Fibroblast of lung (primary cell): ENCODE data around the gene PIAS2. TPM values are rescaled to one million over a fixed set of nuclear protein-coding genes. Genes with fewer than 3 reads are reported as not detected.
A peak's percentile ranks its signal among the peaks of the same experiment; 100 is the strongest.

Source experiments
- DNase-seq, 2 donors: peaks; one replicate each; pipeline versions ENCODE4 v3.0.0 to v3.0.0-alpha.2; 2010; ENCODE audit warnings: low read depth in 2 of 2
- H2AFZ ChIP-seq: 2 replicates; pipeline ENCODE4 v1.5.1; 2012; ENCODE audit warnings: low read length, control low read depth, inconsistent platforms
- H3K27ac ChIP-seq: 2 replicates; pipeline ENCODE4 v1.5.1; 2011; ENCODE audit warnings: low read length, control low read depth; ENCODE audit not compliant: insufficient read depth
- H3K27me3 ChIP-seq: 2 replicates; pipeline ENCODE4 v1.5.1; 2011; ENCODE audit warnings: mild to moderate bottlenecking, low read length; ENCODE audit not compliant: control insufficient read depth, insufficient read depth
- H3K36me3 ChIP-seq: 2 replicates; pipeline ENCODE4 v1.5.1; 2011; ENCODE audit warnings: low read length; ENCODE audit not compliant: control insufficient read depth, insufficient read depth
- H3K4me1 ChIP-seq: 2 replicates; pipeline ENCODE4 v1.5.1; 2011; ENCODE audit warnings: low read length; ENCODE audit not compliant: control insufficient read depth, insufficient read depth; ENCODE audit errors: extremely low read depth
- H3K4me2 ChIP-seq: 2 replicates; pipeline ENCODE4 v1.5.1; 2011; ENCODE audit warnings: low read length, control low read depth; ENCODE audit not compliant: insufficient read depth; ENCODE audit errors: extremely low read depth
- H3K4me3 ChIP-seq, 4 experiments: fragments of 200-600 bp in 1 of 4; sonication (generic) in 1 of 4; replicated peaks in 1 of 4; 2 replicates each; pipeline ENCODE4 v1.5.1; 2011 to 2016; ENCODE audit warnings: low read length in 4 of 4, low read depth in 3 of 4, mild to moderate bottlenecking in 3 of 4, control low read depth in 2 of 4, inconsistent platforms in 1 of 4, mixed read lengths in 1 of 4; ENCODE audit not compliant: insufficient read depth in 1 of 4; ENCODE audit errors: control extremely low read depth in 1 of 4
- H3K79me2 ChIP-seq: 2 replicates; pipeline ENCODE4 v1.5.1; 2012; ENCODE audit warnings: mild to moderate bottlenecking, low read length, inconsistent platforms; ENCODE audit not compliant: control insufficient read depth, insufficient read depth
- H3K9ac ChIP-seq: 2 replicates; pipeline ENCODE4 v1.5.1; 2011; ENCODE audit warnings: mild to moderate bottlenecking, low read length, control low read depth; ENCODE audit not compliant: insufficient read depth
- H3K9me3 ChIP-seq: 2 replicates; pipeline ENCODE4 v1.5.1; 2012; ENCODE audit warnings: low read depth, low read length; ENCODE audit not compliant: control insufficient read depth, insufficient read depth
- H4K20me1 ChIP-seq: 2 replicates; pipeline ENCODE4 v1.5.1; 2011; ENCODE audit warnings: low read length; ENCODE audit not compliant: control insufficient read depth, insufficient read depth; ENCODE audit errors: extremely low read depth
- EZH2 ChIP-seq: IDR thresholded peaks from 2 replicates; pipeline ENCODE4 v1.5.1; 2012; ENCODE audit warnings: low read length, control low read depth, mild to moderate bottlenecking; ENCODE audit errors: missing control alignments
- polyA plus RNA-seq, 2 donors: library from polyadenylated mRNA; depleted of rRNA in 1 of 2; stranded (reverse) in 1 of 2; unstranded in 1 of 2; fragments of >200 nt; gene quantifications; 2 replicates each; pipeline ENCODE4 v1.2.1, GENCODE V29; 2011 to 2012; ENCODE audit warnings: missing spikeins in 1 of 2
- total RNA-seq: library from RNA; depleted of rRNA; stranded (reverse); fragments of >200 nt; gene quantifications from 2 replicates; pipeline ENCODE4 v1.2.1, GENCODE V29; 2014
- TF ChIP-seq, protein P1 (sequence below), 2 donors: IDR thresholded peaks in 1 of 2; conservative IDR thresholded peaks in 1 of 2; 1 replicate in 1 of 2; 2 replicates in 1 of 2; pipeline ENCODE4 v1.5.1; 2011 to 2012; ENCODE audit warnings: low read length in 2 of 2, control low read depth in 1 of 2, inconsistent platforms in 1 of 2, low read depth in 1 of 2, mild to moderate bottlenecking in 1 of 2

PIAS2 gene
- total and polyA plus RNA-seq, 2 donors (not counting 1 experiment from before 2014, with no cell fraction given): 14.4 to 23.1 TPM

DNA sequence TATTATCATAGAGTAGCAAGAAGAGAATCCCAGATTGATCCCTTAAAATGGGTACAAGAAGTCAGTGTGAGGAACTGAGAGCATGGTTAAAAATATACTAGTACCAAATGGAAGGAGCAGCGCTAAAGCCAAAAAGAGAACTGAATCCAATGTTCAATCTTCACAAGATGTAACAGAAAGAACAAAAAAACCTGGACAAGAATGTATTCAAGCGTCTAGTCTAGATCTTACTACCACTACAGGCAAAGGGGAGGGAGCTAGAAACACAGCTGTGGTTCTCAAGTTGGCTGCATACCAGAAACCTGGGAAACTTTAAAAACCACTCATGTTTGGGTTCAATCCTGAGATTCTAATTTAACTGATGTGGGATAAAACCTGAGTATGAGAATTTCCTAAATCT, 57.5 kb downstream of the PIAS2 start:
- Histone ChIP-seq H3K9ac (no peak overlapping the region), H2AFZ (no peak overlapping the region), H3K4me2 (no peak overlapping the region), H3K4me3 (no peak overlapping the region), H4K20me1 (no peaks in the 10 kb centered on the region), H3K4me1 (no peaks in the 10 kb centered on the region), H3K27me3 (no peaks in the 10 kb centered on the region), H3K27ac (no peak overlapping the region), H3K9me3 (no peaks in the 10 kb centered on the region), H3K36me3 (no peaks in the 10 kb centered on the region), H3K79me2 (no peaks in the 10 kb centered on the region)
- TF ChIP-seq EZH2: no peak
- TF ChIP-seq, protein P1, sequence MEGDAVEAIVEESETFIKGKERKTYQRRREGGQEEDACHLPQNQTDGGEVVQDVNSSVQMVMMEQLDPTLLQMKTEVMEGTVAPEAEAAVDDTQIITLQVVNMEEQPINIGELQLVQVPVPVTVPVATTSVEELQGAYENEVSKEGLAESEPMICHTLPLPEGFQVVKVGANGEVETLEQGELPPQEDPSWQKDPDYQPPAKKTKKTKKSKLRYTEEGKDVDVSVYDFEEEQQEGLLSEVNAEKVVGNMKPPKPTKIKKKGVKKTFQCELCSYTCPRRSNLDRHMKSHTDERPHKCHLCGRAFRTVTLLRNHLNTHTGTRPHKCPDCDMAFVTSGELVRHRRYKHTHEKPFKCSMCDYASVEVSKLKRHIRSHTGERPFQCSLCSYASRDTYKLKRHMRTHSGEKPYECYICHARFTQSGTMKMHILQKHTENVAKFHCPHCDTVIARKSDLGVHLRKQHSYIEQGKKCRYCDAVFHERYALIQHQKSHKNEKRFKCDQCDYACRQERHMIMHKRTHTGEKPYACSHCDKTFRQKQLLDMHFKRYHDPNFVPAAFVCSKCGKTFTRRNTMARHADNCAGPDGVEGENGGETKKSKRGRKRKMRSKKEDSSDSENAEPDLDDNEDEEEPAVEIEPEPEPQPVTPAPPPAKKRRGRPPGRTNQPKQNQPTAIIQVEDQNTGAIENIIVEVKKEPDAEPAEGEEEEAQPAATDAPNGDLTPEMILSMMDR (conservative IDR thresholded peaks at IDR 0.05 in 1 of 2, IDR thresholded peaks at IDR 0.05 in 1 of 2; ENCODE audit: low read depth in 1 of 2, low read length in 2 of 2): no peak
- DNase-seq: peak; percentile 38 to 50

DNA sequence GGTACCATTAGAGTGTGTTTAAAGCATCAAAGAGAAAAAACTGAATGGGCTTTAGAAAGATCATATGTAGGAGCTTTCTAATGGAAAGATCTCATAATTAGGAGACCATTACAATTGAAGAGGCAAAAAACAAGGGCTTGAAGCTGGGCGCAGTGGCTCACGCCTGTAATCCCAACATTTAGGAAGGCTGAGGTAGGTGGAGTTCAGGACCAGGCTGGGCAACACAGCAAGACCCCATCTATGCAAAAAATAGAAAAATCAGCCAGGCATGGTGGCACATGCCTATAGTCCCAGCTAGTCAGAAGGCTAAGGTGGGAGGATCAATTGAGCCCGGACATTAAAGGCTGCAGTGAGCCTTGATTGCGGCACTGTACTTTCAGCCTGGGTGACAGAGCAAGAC, 59.0 kb downstream of the PIAS2 start:
- Histone ChIP-seq H3K36me3 (no peaks in the 10 kb centered on the region), H3K4me1 (no peaks in the 10 kb centered on the region), H3K79me2 (no peaks in the 10 kb centered on the region), H4K20me1 (no peaks in the 10 kb centered on the region), H3K9ac (no peak overlapping the region), H3K9me3 (no peaks in the 10 kb centered on the region), H3K4me3 (no peak overlapping the region), H2AFZ (no peak overlapping the region), H3K27ac (no peak overlapping the region), H3K27me3 (no peaks in the 10 kb centered on the region), H3K4me2 (no peak overlapping the region)
- DNase-seq: no peak
- no peak for TF ChIP-seq EZH2

DNA sequence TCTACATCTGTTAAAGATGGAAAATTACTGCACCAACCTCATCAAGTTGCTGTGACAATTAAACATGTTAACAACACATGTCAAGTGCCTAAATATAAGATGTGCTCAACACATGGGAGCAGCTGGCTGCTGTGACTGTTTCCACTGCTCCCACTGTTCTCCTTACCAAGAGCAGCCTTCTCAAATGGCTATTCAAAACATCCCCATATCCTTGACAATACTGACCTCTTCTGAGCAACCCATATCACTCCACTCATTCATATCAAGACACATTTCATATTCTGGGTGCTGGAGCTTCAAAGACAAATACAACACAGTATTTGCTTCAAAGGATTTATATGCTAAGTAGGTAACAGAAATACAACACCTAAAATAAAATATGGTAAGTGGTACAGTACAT, 60.3 kb downstream of the PIAS2 start:
- no peaks in the 10 kb centered on the region for H3K79me2 ChIP-seq
- H3K4me2 ChIP-seq: no peak overlapping the region
- H3K4me3 ChIP-seq: no peak overlapping the region
- no peaks in the 10 kb centered on the region for H3K4me1 ChIP-seq
- no peaks in the 10 kb centered on the region for H3K9me3 ChIP-seq
- no peak overlapping the region for H3K27ac ChIP-seq
- no peaks in the 10 kb centered on the region for H3K27me3 ChIP-seq
- H3K36me3 ChIP-seq: no peaks in the 10 kb centered on the region
- DNase-seq: peak; percentile 7 to 12
- TF ChIP-seq EZH2: no peak
- TF ChIP-seq, protein P1 (conservative IDR thresholded peaks at IDR 0.05 in 1 of 2, IDR thresholded peaks at IDR 0.05 in 1 of 2; ENCODE audit: low read depth in 1 of 2, low read length in 2 of 2): no peak
- no peaks in the 10 kb centered on the region for H4K20me1 ChIP-seq
- no peak overlapping the region for H3K9ac ChIP-seq
- no peak overlapping the region for H2AFZ ChIP-seq
